Kidney tubule cell (primary cell): ENCODE measurements around the gene TMEM89.

Experiments used
- DNase-seq: peaks from one replicate; pipeline ENCODE4 v3.0.0-alpha.2; 2018; ENCODE audit warnings: low spot score

TMEM89 gene, protein sequence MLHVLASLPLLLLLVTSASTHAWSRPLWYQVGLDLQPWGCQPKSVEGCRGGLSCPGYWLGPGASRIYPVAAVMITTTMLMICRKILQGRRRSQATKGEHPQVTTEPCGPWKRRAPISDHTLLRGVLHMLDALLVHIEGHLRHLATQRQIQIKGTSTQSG

DNA sequence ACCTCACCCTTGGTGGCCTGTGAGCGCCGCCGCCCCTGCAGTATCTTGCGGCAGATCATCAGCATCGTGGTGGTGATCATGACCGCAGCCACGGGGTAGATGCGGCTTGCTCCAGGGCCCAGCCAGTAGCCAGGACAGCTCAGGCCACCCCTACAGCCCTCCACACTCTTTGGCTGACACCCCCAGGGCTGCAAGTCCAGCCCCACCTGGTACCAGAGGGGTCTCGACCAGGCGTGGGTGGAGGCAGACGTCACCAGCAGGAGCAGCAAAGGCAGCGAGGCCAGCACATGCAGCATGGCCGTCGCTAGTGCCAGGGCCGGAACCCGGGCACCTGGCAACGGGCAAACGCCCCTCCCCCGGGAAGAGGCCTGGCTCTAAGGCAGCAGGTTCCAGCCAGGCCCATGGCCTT, at the start of gene TMEM89:
TSS of gene TMEM89 (minus strand) at position 309 of the 409 bp plus-strand sequence. CDS start at position 296, 13 bp downstream.
- no peak for DNase-seq

- no peak for DNase-seq
Measured at GRCh38 chr3:48664929-48665328, 43.4 kb upstream of the TMEM89 start.

GRCh38 chr3:48664313-48664644, 42.7 kb upstream of the TMEM89 start:
- no peak for DNase-seq

DNA sequence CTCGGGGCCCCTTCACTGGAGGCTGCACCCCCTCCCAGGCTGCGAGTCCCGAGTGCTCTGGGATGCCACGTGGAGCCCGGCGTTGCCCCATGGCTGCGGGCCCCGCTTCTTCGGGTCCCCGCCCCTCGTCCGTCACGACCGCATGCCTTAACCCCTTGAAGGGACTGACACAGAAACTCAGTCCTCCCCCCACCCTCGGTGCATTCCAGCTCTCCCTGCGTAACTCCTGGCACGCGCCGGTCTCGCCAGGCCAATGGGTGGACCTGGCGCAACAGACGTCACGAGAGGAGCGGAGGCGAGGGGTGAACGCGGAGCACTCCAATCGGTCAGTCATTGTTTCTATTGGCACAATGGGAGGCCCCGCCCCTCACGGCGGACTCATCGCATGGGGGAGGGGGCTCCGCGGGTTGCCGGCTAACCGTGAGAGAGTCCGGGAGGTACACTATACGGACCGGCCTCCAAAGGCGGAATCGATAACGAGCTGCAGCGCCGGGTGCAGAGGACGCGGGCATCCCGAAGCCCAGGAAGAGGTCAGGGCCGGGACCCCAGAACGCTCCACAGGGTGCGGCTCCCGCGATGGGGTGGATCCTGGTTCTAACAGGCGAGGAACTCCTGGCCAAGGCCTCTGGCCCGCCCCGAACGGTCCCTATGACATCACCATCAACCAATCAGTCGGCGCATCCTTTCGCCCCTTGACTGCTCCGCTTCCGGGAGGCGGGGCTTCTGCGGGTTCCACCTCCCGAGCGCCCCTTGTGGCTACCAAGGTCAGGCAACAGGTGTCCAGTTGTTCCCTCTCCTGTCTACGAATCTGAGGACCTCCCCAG, 42.1 kb upstream of the TMEM89 start:
- peak; percentile 99 for DNase-seq

DNA sequence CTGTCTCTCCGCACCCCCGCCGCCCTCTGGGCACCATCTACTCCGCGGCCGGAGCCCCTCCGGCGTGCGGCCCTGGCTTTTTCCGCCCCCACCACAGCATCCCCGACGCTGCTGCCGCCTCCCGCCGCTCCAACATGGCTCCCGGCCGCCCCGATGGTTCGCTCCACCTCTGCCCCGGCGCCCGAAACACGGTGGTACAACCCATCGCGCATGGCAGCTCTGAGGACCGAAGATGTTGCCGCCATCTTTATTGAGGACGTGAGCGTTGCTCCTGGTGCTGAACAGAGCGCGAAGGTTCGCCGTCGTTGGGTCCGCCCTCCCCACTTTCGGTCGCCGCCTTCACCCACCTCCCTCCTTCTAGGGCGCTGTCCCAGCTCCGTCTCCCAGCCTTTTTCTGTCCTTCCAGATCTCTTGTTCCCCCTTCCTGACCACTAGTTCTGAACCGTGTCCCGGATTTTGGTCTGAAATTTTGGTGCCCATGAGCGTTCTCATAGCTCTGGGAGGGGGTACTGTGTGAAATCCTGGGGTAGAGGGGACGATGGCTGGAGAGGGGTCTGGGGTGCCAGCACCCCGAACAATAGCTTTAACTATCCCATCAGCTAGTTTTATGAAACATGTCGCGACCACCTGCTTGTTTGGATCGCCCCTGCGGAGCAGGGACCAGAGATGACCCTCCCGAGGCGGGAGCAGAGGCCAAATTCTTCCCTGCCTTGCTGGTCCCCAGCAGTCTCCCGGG, 41.4 kb upstream of the TMEM89 start, which contains the start of gene CELSR3:
TSS of gene CELSR3 (minus strand) at position 134 of the 736 bp plus-strand sequence. CDS start 252 bp downstream, outside the sequence.
- peak; percentile 88 for DNase-seq

DNA sequence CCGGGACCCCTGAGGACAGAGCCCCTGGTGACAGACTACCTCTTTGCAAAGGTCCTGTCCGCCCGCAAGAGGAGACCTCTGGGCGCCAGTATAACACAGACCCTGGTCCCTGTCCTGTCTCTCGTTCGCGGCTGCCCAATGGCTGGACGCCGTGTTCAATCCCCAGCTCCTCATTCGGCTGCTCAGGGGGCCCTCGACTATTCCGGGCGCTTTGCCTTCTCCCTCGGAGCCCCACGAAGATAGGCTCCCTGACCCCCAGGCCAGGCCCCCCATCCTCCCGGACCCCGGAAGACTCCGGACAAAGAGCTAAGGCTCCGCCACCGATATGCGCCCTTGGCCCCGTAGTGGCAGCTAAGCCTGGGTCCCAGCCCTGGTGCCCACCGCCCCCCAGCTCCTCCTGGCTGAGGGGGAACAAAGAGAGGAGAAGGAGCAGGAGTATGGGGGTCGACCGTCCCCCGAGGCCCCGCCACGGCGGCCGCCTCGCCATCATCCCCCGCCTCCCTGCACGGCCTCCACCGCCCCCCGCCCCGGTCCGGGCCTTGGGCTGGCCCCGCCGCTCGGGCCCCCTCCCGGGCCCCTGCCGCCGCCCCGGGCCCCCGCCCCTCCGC, 40.7 kb upstream of the TMEM89 start:
- DNase-seq = no peak

DNA sequence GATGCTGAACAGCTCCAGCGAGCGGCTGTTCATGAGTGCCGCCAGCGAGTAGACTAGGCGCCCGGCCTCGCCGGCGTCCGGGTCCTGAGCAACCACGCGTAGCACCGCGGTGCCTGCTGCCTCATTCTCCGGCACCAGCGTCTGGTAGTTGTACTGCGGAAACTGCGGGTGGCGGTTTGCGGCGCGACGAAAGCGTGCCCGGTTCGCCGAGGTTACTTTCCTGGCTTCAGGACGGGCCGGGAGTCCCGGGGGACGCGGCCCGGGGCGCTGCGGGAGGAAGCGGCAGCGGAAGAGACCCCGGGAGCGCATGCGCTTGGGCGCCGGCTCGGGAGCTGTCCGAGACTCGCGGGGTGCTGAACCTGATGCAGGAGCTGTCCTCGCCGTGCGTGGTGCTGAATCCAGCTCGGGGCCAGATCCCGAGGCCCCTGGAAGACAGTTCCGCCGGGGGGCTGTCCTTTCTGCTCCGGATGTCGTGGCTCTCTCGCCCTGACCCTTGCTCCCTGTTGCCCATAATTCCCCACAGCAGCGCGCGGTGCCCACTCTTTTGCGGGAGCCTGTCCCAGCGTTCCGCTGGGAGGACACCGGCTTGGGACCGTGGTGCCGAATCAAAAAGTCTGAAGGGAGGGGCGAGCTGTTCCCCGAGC, 40.1 kb upstream of the TMEM89 start:
- peak; percentile 71 for DNase-seq

DNA sequence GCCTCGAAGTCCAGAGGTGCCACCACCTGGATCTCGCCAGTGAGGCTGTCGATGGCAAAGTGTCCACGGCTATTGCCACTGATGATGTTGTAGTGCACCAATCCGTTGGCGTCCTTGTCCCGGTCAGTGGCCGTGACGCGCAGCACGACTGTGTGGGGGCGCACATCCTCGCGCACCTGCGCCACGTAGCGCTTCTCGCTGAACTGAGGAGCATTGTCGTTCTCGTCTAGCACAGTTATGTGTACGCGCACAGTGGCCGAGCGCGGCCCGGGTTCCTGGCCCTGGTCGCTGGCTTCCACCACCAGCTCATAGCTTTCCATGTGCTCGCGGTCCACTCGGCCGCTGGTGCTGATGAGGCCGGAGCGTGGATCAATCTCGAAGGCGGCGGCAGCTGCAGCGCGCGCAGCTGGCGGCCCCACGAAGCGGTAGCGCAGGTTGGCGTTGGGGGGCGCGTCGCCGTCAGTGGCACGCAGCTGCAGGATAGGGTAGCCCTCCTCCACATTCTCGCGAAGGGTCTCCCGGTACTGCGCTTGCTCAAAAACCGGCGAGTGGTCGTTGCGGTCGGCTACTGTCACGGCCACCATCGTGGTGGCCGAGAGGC, 39.3 kb upstream of the TMEM89 start:
- no peak for DNase-seq

GRCh38 chr3:48656841-48657281, 35.3 kb upstream of the TMEM89 start:
- no peak for DNase-seq

- peak; percentile 90 for DNase-seq
Measured at GRCh38 chr3:48656061-48656840, 34.7 kb upstream of the TMEM89 start.

- peak; percentile 38 for DNase-seq
Measured at GRCh38 chr3:48655606-48656005, 34.0 kb upstream of the TMEM89 start.

DNA sequence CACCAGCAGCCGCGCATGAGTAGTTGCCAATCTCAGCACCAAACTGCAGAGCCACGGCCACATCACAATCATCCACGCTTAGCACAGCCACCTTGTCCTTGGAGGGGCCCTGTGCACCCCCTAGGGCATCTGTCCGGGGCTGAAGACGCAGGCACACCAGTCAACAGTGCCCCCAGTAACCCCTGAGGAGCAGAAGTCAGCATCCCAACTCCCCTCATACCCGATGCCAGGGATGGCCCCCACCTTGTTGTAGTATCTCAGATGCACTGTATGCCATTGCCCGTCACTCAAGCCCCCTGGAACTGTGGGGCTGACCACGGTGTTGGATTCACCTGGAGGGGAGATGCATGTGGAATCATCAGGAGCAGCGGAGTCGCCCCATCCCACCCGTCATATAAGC, 33.5 kb upstream of the TMEM89 start:
- no peak for DNase-seq

- peak; percentile 62 for DNase-seq
Measured at GRCh38 chr3:48652923-48653715, 31.6 kb upstream of the TMEM89 start.

DNA sequence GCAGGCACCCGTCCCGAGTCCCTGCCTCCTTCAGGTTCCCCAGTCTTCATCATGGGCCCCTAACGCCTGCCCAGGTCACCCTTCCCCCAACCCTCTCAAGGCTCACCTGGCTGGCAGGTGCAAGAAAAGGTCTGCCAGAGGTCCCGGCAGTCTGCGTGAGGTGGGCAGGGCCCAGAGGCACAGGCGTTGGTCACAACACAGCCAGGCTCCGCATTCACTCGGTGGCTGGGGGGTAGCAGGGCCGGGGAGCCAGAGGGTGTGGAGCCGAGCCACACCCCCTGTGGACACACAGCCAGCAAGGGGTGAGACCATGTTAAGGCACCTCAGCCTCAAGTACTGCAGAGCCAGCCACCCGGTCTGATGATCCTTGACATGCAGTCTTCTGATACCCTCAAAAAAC, 30.2 kb upstream of the TMEM89 start:
- no peak for DNase-seq

- DNase-seq = no peak
Measured at GRCh38 chr3:48650723-48651122, 29.2 kb upstream of the TMEM89 start.

- DNase-seq = no peak
Measured at GRCh38 chr3:48648188-48648850, 26.8 kb upstream of the TMEM89 start.

DNA sequence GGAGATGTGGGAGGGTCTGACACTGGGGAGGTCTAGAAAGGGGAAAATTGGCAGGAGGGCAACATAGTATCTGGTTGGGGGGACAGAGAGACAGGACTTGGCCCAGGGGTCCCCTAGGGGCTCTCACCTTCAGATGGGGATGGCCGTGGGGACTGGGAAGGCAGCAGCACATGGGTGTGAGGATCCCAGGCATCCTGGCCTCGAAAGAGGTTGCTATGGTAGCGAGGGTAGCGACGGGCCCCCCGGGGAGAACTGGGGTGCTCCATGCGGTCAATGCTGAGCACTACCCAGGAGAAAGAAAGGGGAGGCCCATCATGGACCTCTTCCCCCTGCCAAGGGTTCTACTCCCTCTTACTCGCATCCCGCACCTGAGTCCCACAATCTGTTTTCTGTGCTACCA, 26.1 kb upstream of the TMEM89 start:
- no peak for DNase-seq

GRCh38 chr3:48644898-48645760, 23.6 kb upstream of the TMEM89 start:
- no peak for DNase-seq
